Stimulated activated memory B cell treated with anti-CD40 and anti-IgM and Interleukin-4, amounts not matched to agents 10 μg/mL and 1 μg/mL and 100 μg/mL, for 72 hours (primary cell): Measurements from ENCODE around the gene DENND1C.

ENCODE experiments used
- ATAC-seq: fragments of 150-1000 bp; cut with Tn5 transposase; 2 replicates; pipeline ENCODE4 v1.10.0; 2021
- H3K27ac Mint-ChIP-seq: one replicate; pipeline ENCODE4 v1.8.0; 2022; ENCODE audit warnings: mild to moderate bottlenecking, mixed read lengths
- H3K27me3 Mint-ChIP-seq: one replicate; pipeline ENCODE4 v1.8.0; 2022; ENCODE audit warnings: mixed read lengths
- H3K36me3 Mint-ChIP-seq: one replicate; pipeline ENCODE4 v1.8.0; 2022; ENCODE audit warnings: mixed read lengths
- H3K4me1 Mint-ChIP-seq: one replicate; pipeline ENCODE4 v1.8.0; 2022; ENCODE audit warnings: mixed read lengths
- H3K4me3 Mint-ChIP-seq: one replicate; pipeline ENCODE4 v1.8.0; 2022; ENCODE audit warnings: mild to moderate bottlenecking, moderate library complexity, mixed read lengths
- H3K9me3 Mint-ChIP-seq: one replicate; pipeline ENCODE4 v1.8.0; 2022; ENCODE audit warnings: mixed read lengths

DENND1C gene

DNA sequence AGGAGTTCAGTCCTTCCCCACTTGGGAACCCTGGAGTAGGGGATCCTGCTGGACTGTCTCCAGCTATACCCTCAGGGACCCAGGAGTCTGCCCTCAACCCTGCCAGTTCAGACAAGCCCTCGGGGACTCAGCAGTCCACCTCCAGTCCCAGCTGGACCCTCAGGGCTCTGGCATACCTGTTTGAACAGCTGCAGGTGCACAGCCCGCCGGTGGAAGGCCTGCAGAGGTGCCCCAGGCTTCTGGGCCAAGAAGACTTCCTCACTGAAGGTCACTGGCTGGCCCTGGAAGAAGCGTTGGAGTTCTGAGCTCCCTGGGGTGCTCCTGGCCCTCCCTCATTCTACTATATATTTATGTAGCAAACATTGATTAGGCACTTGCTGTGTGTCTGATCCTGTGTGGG lies 8.9 kb downstream of the DENND1C start:
- no peak overlapping the region for H3K4me3 Mint-ChIP-seq
- peaks cover 45% of the 10 kb centered on the region for H3K36me3 Mint-ChIP-seq
- H3K27me3 Mint-ChIP-seq, result no peaks in the 10 kb centered on the region
- H3K27ac Mint-ChIP-seq, result no peak overlapping the region
- no peaks in the 10 kb centered on the region for H3K9me3 Mint-ChIP-seq
- ATAC-seq, result no peak
- H3K4me1 Mint-ChIP-seq, result peaks cover under 1% of the 10 kb centered on the region

DNA sequence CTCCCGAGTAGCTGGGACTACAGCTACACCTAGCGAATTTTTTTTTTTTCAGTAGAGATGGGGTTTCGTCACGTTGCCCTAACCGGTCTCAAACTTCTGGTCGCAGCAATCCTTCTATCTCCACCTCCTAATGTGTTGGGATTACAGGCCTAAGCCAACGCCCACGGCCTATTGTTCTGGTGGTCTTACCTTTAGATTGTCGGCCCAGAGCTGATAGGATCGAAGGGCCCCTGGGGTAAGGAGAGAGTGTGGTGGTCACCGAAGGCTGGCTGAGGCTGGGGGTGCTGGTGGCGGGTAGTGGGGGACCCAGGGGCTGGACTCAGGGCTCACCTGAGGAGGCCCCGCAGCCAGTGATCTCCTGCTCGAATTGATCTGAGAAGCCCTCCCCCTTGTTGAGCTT lies 10.5 kb downstream of the DENND1C start:
- H3K9me3 Mint-ChIP-seq, result no peaks in the 10 kb centered on the region
- peaks cover 49% of the 10 kb centered on the region for H3K36me3 Mint-ChIP-seq
- no peak for ATAC-seq
- no peak overlapping the region for H3K4me3 Mint-ChIP-seq
- no peak overlapping the region for H3K27ac Mint-ChIP-seq
- no peaks in the 10 kb centered on the region for H3K27me3 Mint-ChIP-seq
- peaks cover 11% of the 10 kb centered on the region for H3K4me1 Mint-ChIP-seq

DNA sequence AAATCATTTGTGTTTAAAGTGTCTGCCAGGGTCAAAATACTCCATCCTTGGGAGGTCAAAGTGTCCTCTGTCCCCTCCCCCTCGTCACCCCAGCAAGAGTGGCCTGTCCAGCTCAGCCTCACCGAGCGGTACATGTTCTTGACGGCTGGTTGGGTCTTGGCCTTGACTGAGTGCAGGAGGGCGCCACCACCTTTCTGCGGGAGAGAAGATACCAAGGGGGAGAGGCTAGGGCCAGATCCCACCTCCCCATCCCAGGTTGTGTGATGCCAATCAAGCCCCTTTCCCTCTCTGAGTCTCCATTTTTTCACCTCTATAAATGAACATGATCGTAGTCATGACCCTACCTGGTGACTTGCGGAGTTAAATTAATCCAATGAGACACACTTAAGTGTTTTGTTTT lies 11.4 kb downstream of the DENND1C start:
- Mint-ChIP-seq H3K27ac (no peak overlapping the region), H3K4me1 (peaks cover 18% of the 10 kb centered on the region)
- ATAC-seq, result no peak

DNA sequence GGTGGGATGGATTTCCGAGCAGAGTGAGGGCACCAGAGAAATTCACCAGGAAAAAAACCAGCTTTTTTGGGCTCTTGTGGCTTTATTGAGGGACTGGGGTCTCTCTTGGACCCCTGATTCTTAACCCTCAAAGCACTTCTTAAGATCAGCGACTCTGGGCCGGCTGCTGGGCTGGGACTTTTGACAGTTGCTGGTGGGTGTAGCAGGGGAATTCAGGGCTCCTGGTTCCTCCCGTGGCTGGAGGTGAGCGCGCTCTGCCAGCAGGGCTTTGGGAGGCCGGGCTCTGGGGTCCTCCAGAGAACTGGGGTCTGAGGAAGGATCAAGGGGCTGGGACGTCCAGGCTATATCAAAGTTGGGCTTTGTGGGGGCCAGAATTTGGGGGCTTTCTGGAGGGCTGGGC lies 14.2 kb downstream of the DENND1C start:
- ATAC-seq, result no peak
- peaks cover 36% of the 10 kb centered on the region for H3K36me3 Mint-ChIP-seq
- H3K4me3 Mint-ChIP-seq, result no peak overlapping the region
- H3K27ac Mint-ChIP-seq, result no peak overlapping the region
- peaks cover 33% of the 10 kb centered on the region for H3K4me1 Mint-ChIP-seq
- no peaks in the 10 kb centered on the region for H3K9me3 Mint-ChIP-seq
- no peaks in the 10 kb centered on the region for H3K27me3 Mint-ChIP-seq

More for the DNA sequence above, 11.4 kb downstream of the DENND1C start:
- Mint-ChIP-seq H3K36me3 (peaks cover 46% of the 10 kb centered on the region), H3K27me3 (no peaks in the 10 kb centered on the region), H3K9me3 (no peaks in the 10 kb centered on the region), H3K4me3 (no peak overlapping the region)

DNA sequence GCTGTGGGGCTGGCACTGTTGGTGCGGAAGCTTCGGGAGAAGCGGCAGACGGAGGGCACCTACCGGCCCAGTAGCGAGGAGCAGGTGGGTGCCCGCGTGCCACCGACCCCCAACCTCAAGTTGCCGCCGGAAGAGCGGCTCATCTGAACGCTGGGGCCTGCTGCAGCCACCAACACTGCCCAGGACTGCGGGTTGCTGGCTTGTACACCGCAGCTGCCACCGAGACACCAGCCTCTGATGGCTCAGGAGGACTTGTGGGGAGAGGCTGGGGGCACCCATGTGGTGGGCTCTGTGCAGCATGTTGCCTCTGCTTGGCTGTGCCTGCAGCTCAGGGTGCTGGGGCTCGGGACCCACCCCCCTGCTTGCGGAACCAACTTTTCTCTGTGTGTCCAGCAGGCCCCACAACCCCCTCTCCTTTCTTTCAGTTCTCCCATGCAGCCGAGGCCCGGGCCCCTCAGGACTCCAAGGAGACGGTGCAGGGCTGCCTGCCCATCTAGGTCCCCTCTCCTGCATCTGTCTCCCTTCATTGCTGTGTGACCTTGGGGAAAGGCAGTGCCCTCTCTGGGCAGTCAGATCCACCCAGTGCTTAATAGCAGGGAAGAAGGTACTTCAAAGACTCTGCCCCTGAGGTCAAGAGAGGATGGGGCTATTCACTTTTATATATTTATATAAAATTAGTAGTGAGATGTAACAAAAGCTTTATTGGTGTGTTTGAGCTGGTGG lies 14.9 kb downstream of the DENND1C start:
- Mint-ChIP-seq H3K27ac (no peak overlapping the region), H3K4me3 (no peak overlapping the region), H3K4me1 (peaks cover 33% of the 10 kb centered on the region), H3K27me3 (no peaks in the 10 kb centered on the region), H3K36me3 (peaks cover 36% of the 10 kb centered on the region), H3K9me3 (no peaks in the 10 kb centered on the region)
- no peak for ATAC-seq

DNA sequence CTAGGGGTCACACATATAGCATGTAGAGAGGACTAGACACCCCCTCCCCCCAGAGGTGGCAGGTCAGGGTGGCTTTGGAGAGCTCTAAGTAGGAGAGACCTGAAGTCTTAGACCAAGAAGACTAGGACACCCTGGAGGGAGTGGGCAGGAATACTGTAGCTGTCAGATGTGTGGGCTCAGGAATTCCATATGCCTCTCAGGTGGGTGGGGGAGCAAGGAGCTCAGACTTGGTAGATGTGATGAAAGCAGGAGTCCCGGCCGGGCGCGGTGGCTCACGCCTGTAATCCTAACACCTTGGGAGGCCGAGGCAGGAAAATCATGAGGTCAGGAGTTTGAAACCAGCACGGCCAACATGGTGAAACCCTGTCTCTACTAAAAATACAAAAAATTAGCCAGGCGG lies 15.9 kb downstream of the DENND1C start:
- no peaks in the 10 kb centered on the region for H3K27me3 Mint-ChIP-seq
- no peak overlapping the region for H3K4me3 Mint-ChIP-seq
- H3K4me1 Mint-ChIP-seq, result peaks cover 33% of the 10 kb centered on the region
- H3K27ac Mint-ChIP-seq, result no peak overlapping the region
- ATAC-seq, result no peak
- H3K36me3 Mint-ChIP-seq, result peaks cover 36% of the 10 kb centered on the region
- H3K9me3 Mint-ChIP-seq, result no peaks in the 10 kb centered on the region

DNA sequence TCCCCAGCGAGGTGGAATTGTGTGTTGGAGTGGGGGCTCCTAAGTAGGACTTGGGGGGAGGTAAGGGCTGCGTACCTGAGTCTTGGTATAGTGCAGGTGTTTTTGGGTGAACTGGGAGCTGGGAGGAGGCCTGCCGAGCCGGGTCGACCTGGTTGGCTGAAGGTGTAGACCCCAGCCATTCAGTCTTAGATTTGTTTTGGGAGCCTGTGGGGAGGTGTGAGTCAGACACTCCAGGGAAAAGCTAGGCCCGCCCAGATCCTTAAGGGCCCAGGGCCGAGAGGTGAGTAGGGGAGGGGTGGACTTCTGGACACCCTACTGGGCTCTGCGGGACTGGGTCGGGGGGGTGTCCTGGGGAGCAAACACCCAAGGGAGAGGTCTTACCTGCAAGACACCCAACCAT lies 16.6 kb downstream of the DENND1C start:
- H3K27ac Mint-ChIP-seq, result no peak overlapping the region
- no peak for ATAC-seq
- peaks cover 33% of the 10 kb centered on the region for H3K4me1 Mint-ChIP-seq
- no peaks in the 10 kb centered on the region for H3K27me3 Mint-ChIP-seq
- peaks cover 31% of the 10 kb centered on the region for H3K36me3 Mint-ChIP-seq
- no peaks in the 10 kb centered on the region for H3K9me3 Mint-ChIP-seq
- no peak overlapping the region for H3K4me3 Mint-ChIP-seq

DNA sequence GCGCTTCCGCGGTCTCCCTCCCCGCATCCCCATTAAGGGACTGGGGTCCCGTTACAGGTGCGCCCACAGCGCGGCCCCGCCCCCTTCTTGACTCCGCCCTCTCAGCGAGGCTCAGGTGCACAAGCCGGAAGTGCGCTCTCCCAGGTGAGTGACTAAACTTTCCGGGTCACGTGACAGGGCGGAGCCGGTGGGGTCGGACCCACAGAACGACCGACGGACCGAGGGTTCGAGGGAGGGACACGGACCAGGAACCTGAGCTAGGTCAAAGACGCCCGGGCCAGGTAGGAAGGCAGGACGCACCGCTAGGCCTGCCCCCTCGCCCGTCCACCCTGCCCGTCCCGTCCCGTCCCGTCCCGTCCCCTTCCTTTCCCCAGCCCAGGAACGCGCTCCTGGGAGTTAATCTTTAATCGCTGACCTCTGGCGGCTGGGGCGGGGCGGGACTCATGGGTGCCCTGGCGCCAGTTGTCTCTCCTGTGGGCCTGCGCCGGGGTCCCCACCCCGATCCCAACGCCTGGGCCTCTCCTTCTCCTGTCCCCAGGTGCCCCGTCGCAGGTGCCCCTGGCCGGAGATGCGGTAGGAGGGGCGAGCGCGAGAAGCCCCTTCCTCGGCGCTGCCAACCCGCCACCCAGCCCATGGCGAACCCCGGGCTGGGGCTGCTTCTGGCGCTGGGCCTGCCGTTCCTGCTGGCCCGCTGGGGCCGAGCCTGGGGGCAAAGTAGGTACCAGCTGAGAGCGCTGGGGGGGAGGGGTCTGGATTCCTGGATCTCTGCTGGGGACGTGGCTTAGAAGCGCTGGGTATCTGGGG lies 17.3 kb downstream of the DENND1C start, which contains the start of gene CRB3:
CRB3 (plus strand) TSS at position 202 of the 804 bp plus-strand sequence; CDS start at position 633, 431 bp downstream.
- Mint-ChIP-seq H3K27ac (peak within 1 kb of the TSS; percentile 74), H3K4me3 (peak within 1 kb of the TSS; percentile 78), H3K4me1 (peaks cover 33% of the 10 kb centered on the region)

DNA sequence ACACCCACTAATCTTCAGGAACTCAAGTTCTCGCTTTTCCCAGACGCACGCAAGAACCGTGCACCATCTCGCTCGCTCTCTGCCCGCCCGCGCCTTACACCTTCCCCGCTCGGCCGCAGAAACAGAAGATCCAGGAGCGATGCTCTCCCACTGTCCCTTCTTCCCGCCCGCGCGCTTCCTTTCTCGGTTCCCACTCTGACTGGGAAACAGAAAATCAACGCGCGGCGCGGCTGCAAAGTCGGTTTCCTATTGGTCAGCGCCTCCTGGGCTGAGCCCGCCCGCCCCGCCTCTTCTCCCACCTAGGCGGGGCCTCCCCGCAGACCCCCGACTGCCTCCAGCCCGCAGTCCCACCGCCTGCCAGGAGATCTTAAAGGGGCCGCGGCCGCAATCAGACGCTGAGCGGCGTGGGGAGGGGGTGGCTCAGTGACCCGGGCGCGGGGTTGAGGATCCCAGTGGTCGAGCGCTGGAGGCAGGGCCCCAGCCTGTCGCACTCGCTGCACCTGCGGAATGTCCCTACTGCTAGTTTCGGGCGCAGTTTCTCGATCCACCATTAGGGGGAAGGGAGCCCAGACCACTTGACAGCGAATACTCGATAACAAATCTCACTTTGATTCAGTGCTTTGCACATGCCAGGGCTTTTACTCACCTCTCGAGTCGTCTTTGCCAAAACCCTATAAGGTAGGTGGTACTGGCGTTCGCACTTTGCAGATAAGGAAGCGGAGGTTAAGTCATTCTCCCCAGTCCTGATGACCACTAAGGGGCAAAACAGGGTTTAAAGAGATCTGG lies 21.3 kb downstream of the DENND1C start:
- H3K4me3 Mint-ChIP-seq, result peak overlapping the region; percentile 84
- peaks cover 36% of the 10 kb centered on the region for H3K4me1 Mint-ChIP-seq
- peaks cover 12% of the 10 kb centered on the region for H3K36me3 Mint-ChIP-seq
- H3K27ac Mint-ChIP-seq, result peak overlapping the region; percentile 91
- ATAC-seq, result peak; percentile 92
- no peaks in the 10 kb centered on the region for H3K9me3 Mint-ChIP-seq
- no peaks in the 10 kb centered on the region for H3K27me3 Mint-ChIP-seq

More for the DNA sequence above, 17.3 kb downstream of the DENND1C start, which contains the start of gene CRB3:
- no peaks in the 10 kb centered on the region for H3K27me3 Mint-ChIP-seq
- peaks cover 25% of the 10 kb centered on the region for H3K36me3 Mint-ChIP-seq
- ATAC-seq, result no peak
- no peaks in the 10 kb centered on the region for H3K9me3 Mint-ChIP-seq

DNA sequence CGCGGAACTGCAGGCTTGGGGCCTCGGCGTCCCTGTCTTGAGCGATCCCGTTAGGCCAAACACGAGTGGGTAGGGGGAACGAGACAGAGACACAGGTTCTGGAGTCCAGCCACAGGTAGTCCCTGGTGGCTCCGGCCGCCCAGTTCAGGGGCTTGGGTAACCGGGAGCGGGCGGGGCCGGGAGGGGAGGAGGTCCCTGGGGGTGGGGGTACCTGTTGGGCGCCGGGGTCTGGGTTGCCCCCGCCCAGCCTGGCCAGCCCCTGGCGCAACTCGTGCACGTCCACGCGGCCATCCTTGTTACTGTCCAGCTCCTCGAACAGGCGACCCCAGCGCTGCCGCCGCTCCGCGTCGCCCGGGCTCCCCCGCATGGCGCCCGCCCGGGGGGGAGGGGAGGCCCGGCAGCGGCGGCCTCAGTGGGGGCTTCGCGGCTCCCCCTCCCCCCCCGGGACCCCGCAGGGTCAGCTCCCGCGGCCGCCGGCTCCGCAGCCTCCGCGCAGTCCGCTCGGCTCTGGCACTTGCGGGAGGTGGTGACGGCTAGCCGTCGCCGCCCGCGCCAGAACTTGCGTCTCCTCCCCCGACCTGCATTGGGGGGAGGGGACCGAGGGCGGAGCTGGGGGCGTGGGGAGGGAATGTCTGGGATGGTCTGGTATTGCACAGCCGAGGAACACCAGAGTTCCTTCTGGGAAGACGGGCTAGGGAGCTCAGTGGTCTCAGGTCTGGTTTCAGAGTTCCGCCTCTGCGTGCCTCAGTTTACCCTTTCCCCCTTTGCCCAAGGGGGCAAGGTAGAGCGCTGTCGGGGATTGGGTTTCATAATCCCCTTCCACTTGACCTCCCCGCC lies 22.1 kb downstream of the DENND1C start, which contains the start of gene SLC25A23:
SLC25A23 (minus strand) TSS at position 531 of the 837 bp plus-strand sequence; CDS start at position 367, 164 bp downstream.
- peaks cover 20% of the 10 kb centered on the region for H3K36me3 Mint-ChIP-seq
- peak within 1 kb of the TSS; percentile 87 for H3K4me3 Mint-ChIP-seq
- peak within 1 kb of the TSS; percentile 91 for H3K27ac Mint-ChIP-seq
- no peaks in the 10 kb centered on the region for H3K27me3 Mint-ChIP-seq
- H3K9me3 Mint-ChIP-seq, result no peaks in the 10 kb centered on the region
- H3K4me1 Mint-ChIP-seq, result peaks cover 28% of the 10 kb centered on the region
- peak; percentile 63 for ATAC-seq

DNA sequence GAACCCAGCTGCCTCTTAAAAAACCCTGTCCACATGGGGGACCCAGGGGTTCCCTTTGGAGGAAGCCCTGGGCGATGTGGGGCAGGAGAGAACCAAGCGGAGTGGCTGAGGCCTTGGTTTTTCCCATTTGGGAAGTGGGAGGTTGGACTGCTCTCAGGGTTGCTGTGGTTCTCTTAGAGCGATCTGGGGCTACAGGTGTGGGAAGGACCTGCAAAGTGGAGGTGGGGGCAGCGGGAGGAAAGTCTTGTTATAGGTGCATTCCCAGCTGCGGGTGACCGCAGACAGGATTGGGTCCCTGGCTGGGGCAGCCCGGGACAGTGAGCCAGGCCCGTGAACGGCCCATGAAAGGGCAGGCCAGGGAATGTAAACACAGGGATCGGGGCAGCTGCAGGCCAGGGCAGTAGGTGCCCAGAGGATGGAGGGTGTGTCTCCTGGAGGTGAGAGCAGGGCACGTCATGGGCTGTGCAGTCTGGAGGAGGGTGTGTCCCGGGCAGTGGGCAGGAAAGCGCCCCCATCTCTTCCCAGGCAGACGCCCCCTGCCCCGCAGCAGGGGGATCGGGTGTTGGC lies 22.8 kb downstream of the DENND1C start:
- peaks cover 4% of the 10 kb centered on the region for H3K9me3 Mint-ChIP-seq
- no peak for ATAC-seq
- peaks cover 21% of the 10 kb centered on the region for H3K4me1 Mint-ChIP-seq
- H3K4me3 Mint-ChIP-seq, result peak overlapping the region; percentile 87
- H3K27me3 Mint-ChIP-seq, result no peaks in the 10 kb centered on the region
- H3K27ac Mint-ChIP-seq, result peak overlapping the region; percentile 82
- H3K36me3 Mint-ChIP-seq, result peaks cover 27% of the 10 kb centered on the region

DNA sequence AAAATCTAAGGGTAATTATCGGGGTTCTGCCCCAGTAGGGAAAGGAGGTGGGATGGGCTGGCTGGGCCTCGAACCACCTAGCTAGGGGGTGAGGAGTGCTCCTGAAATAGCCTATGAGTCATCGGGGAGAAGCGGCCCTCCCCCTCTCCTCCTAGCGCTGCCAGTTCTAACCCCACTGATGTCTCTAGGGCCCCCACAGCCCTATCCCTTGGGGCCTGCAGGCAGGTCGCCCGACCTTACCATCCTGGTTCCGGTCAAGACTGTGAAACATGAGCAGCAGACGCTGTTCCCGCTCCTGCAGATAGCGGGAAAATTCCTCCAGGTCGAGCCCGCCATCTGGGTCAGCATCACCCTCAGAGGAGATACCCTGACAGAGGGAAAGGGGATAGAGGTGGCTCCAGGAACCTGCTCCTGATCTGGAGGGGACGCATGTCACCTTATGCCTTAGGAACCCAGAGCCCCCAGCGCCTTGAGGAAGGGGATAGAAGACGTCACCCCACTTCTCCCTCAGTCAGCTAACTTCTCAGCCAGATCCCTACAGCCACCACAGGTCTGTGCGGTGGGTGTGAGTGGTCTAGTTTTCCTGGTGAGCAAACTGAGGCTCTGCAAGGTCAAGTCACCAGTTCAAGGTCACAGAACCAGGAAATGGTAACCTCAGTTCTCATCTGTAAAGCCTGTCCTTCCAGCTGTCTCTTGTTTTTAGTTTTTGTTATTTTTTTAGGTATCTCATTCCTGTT lies 23.5 kb downstream of the DENND1C start:
- Mint-ChIP-seq H3K27ac (peak overlapping the region; percentile 82), H3K4me1 (peaks cover 20% of the 10 kb centered on the region), H3K36me3 (peaks cover 34% of the 10 kb centered on the region), H3K27me3 (no peaks in the 10 kb centered on the region), H3K4me3 (peak overlapping the region; percentile 87), H3K9me3 (peaks cover 4% of the 10 kb centered on the region)
- ATAC-seq, result peak; percentile 46

DNA sequence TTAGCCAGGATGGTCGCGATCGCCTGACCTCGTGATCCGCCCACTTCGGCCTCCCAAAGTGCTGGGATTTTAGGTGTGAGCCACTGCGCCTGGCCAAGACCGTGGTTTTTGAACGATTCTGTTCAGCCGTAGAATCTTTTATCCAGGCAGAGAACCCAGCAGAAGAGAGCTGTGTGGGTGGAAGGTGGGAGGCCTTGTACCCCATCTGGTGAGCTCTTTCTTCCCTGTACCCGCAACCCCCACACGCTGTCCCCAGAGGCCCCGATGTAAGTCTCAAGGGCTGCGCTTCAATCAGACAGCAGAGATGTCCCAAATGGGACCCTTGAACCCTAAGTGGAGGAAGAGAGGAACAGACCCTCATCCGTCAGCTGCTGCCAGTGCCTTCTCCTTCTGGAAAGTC lies 25.7 kb downstream of the DENND1C start:
- Mint-ChIP-seq H3K9me3 (peaks cover 4% of the 10 kb centered on the region), H3K4me1 (peaks cover 20% of the 10 kb centered on the region), H3K36me3 (peaks cover 51% of the 10 kb centered on the region), H3K27me3 (no peaks in the 10 kb centered on the region), H3K4me3 (no peak overlapping the region), H3K27ac (no peak overlapping the region)
- no peak for ATAC-seq
